ENCODE results near the gene SORCS2.

Gene SORCS2

GRCh38 chr4:7147661-7148310 is 44.6 kb upstream of the SORCS2 start:
- no peaks in the 10 kb centered on the region for H3F3A ChIP-seq (ENCODE audit: insufficient read depth, low read length)
- no peaks in the 10 kb centered on the region for H3K36me3 ChIP-seq (ENCODE audit: insufficient read depth, low read length)
- no peaks in the 10 kb centered on the region for H3K4me1 ChIP-seq (ENCODE audit: insufficient read depth, low read length, severe bottlenecking)
- no peak overlapping the region for H2AFZ ChIP-seq (ENCODE audit: low read length)
- no peaks in the 10 kb centered on the region for H3K9me2 ChIP-seq (ENCODE audit: low read depth, low read length)
- H3K4me2 ChIP-seq (ENCODE audit: low read length) = no peak overlapping the region
- H3K9me3 ChIP-seq (ENCODE audit: low read length) = no peaks in the 10 kb centered on the region
- TF ChIP-seq, protein P1, sequence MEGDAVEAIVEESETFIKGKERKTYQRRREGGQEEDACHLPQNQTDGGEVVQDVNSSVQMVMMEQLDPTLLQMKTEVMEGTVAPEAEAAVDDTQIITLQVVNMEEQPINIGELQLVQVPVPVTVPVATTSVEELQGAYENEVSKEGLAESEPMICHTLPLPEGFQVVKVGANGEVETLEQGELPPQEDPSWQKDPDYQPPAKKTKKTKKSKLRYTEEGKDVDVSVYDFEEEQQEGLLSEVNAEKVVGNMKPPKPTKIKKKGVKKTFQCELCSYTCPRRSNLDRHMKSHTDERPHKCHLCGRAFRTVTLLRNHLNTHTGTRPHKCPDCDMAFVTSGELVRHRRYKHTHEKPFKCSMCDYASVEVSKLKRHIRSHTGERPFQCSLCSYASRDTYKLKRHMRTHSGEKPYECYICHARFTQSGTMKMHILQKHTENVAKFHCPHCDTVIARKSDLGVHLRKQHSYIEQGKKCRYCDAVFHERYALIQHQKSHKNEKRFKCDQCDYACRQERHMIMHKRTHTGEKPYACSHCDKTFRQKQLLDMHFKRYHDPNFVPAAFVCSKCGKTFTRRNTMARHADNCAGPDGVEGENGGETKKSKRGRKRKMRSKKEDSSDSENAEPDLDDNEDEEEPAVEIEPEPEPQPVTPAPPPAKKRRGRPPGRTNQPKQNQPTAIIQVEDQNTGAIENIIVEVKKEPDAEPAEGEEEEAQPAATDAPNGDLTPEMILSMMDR (IDR thresholded peaks at IDR 0.05; ENCODE audit: low read length) = no peak
- TF ChIP-seq EZH2 (IDR thresholded peaks at IDR 0.05; ENCODE audit: borderline replicate concordance, low read length) = no peak
- H3K9ac ChIP-seq (ENCODE audit: low read length) = no peak overlapping the region
- H4K20me1 ChIP-seq (ENCODE audit: insufficient read depth, low read length) = no peaks in the 10 kb centered on the region
- no peaks in the 10 kb centered on the region for H3K79me2 ChIP-seq (ENCODE audit: insufficient read depth, low read length)
- H3K4me3 ChIP-seq (ENCODE audit: low read depth, low read length, poor library complexity, severe bottlenecking) = no peak overlapping the region
- H3K27me3 ChIP-seq (ENCODE audit: insufficient read depth, low read length) = no peaks in the 10 kb centered on the region
- H3K27ac ChIP-seq (ENCODE audit: low read depth, low read length, poor library complexity, severe bottlenecking) = no peak overlapping the region

- no peak for TF ChIP-seq EZH2 (IDR thresholded peaks at IDR 0.05; ENCODE audit: borderline replicate concordance, low read length)
- TF ChIP-seq, protein P1 (IDR thresholded peaks at IDR 0.05; ENCODE audit: low read length) = no peak
These were observed 44.0 kb upstream of the SORCS2 start for GRCh38 chr4:7148337-7148736.

DNA sequence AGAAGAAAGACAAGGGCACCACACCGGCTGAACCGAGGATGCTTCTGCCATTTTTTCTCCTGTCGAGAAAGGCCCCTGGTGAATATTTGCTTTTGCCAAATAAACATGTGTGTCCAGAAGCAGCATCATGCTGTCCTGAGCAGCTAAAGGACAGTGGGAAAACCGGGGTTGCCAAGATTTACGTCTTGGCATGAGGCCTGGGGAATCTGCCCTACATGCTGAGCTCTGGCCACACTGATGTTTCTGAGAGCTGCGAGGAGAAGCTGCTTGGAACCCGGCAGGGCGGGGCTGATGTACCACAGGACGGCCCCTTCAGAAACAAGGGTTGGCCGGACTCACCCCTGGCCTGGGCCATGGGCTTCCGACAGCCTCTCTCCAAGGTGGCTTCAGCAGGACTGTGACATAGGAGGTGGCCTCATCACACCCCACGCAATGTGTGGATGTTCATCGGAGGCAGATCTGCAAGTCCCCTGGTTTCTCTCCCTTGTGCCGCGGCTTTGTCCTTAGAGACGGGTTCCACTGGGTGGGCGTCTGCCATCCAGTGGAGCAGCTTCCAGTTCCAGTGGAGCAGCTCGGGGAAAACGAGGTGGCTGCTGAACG is 42.2 kb upstream of the SORCS2 start:
- no peak overlapping the region for H3K4me3 ChIP-seq (ENCODE audit: low read depth, low read length, poor library complexity, severe bottlenecking)
- no peaks in the 10 kb centered on the region for H3K79me2 ChIP-seq (ENCODE audit: insufficient read depth, low read length)

More at GRCh38 chr4:7148337-7148736, 44.0 kb upstream of the SORCS2 start:
- H3K9me2 ChIP-seq (ENCODE audit: low read depth, low read length) = no peaks in the 10 kb centered on the region
- H2AFZ ChIP-seq (ENCODE audit: low read length) = no peak overlapping the region
- no peaks in the 10 kb centered on the region for H3F3A ChIP-seq (ENCODE audit: insufficient read depth, low read length)
- H3K4me3 ChIP-seq (ENCODE audit: low read depth, low read length, poor library complexity, severe bottlenecking) = no peak overlapping the region
- H3K9ac ChIP-seq (ENCODE audit: low read length) = no peak overlapping the region
- H3K27ac ChIP-seq (ENCODE audit: low read depth, low read length, poor library complexity, severe bottlenecking) = no peak overlapping the region
- no peaks in the 10 kb centered on the region for H3K36me3 ChIP-seq (ENCODE audit: insufficient read depth, low read length)
- H3K27me3 ChIP-seq (ENCODE audit: insufficient read depth, low read length) = no peaks in the 10 kb centered on the region
- no peaks in the 10 kb centered on the region for H3K4me1 ChIP-seq (ENCODE audit: insufficient read depth, low read length, severe bottlenecking)
- no peak overlapping the region for H3K4me2 ChIP-seq (ENCODE audit: low read length)
- H3K9me3 ChIP-seq (ENCODE audit: low read length) = no peaks in the 10 kb centered on the region
- no peaks in the 10 kb centered on the region for H3K79me2 ChIP-seq (ENCODE audit: insufficient read depth, low read length)
- no peaks in the 10 kb centered on the region for H4K20me1 ChIP-seq (ENCODE audit: insufficient read depth, low read length)

More for the DNA sequence above, 42.2 kb upstream of the SORCS2 start:
- no peak overlapping the region for H3K9ac ChIP-seq (ENCODE audit: low read length)
- TF ChIP-seq EZH2 (IDR thresholded peaks at IDR 0.05; ENCODE audit: borderline replicate concordance, low read length) = no peak
- TF ChIP-seq, protein P1 (IDR thresholded peaks at IDR 0.05; ENCODE audit: low read length) = no peak
- no peaks in the 10 kb centered on the region for H3K9me2 ChIP-seq (ENCODE audit: low read depth, low read length)
- no peaks in the 10 kb centered on the region for H3K27me3 ChIP-seq (ENCODE audit: insufficient read depth, low read length)
- no peak overlapping the region for H3K4me2 ChIP-seq (ENCODE audit: low read length)
- no peaks in the 10 kb centered on the region for H4K20me1 ChIP-seq (ENCODE audit: insufficient read depth, low read length)
- no peaks in the 10 kb centered on the region for H3K9me3 ChIP-seq (ENCODE audit: low read length)
- no peaks in the 10 kb centered on the region for H3F3A ChIP-seq (ENCODE audit: insufficient read depth, low read length)
- H3K27ac ChIP-seq (ENCODE audit: low read depth, low read length, poor library complexity, severe bottlenecking) = no peak overlapping the region
- H3K36me3 ChIP-seq (ENCODE audit: insufficient read depth, low read length) = no peaks in the 10 kb centered on the region
- no peaks in the 10 kb centered on the region for H3K4me1 ChIP-seq (ENCODE audit: insufficient read depth, low read length, severe bottlenecking)
- H2AFZ ChIP-seq (ENCODE audit: low read length) = no peak overlapping the region

Measured in OCI-LY1 (cell line).